ENCODE results near the gene TIRAP.

The TIRAP gene

GRCh38 chr11:126328938-126329643 is 46.2 kb downstream of the TIRAP start (continued):
- TF ChIP-seq POU6F1 (CRISPR knock-in tag; IDR thresholded peaks at IDR 0.05; ENCODE audit: borderline replicate concordance, low read depth) (no peak), PATZ1 (CRISPR knock-in tag; IDR thresholded peaks at IDR 0.05; ENCODE audit: borderline replicate concordance) (no peak), ESRRG (CRISPR knock-in tag; IDR thresholded peaks at IDR 0.05) (no peak), ARNTL (CRISPR knock-in tag; IDR thresholded peaks at IDR 0.05; ENCODE audit: borderline replicate concordance, low read depth) (no peak), ZFP30 (CRISPR knock-in tag; IDR thresholded peaks at IDR 0.05) (no peak)

DNA sequence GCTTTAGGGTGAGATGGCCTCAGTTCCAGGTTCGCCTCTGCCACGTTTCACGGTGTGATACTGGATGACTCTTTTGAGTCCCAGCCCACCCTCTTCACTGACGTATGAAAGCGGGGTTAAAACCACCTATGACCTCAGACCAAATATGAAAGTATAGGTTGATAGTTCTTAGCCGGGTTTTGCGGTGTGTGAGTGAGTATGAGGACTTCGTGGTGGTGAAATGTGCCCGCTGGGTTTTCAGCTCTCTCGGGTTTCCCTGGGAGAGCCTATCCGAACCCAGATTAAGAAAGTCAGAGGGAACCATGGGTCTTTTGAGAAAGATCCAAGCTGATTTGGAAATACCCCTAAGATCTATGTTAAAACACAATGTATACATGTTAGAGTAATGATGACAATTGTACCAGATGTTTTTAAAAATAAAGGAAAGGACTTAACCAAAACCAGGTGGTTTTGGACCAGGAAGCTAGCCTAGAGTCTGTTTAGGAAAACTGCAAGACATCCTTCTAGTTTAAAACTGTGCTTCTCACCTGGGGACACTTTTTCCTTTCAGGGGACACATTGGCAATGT is 46.8 kb downstream of the TIRAP start:
- TF ChIP-seq ISL1 (CRISPR knock-in tag; IDR thresholded peaks at IDR 0.05) (no peak), CREB5 (CRISPR knock-in tag; IDR thresholded peaks at IDR 0.05; ENCODE audit: low read depth) (no peak), RARB (CRISPR knock-in tag; IDR thresholded peaks at IDR 0.05) (no peak), PPARA (CRISPR knock-in tag; IDR thresholded peaks at IDR 0.05; ENCODE audit: borderline replicate concordance) (no peak)
- no peak for ATAC-seq

- ATAC-seq = no peak
- TF ChIP-seq CSRNP3 (CRISPR knock-in tag; IDR thresholded peaks at IDR 0.05) = no peak
- no peak for TF ChIP-seq CREB5 (CRISPR knock-in tag; IDR thresholded peaks at IDR 0.05; ENCODE audit: low read depth)
- no peak for TF ChIP-seq ZNF8 (CRISPR knock-in tag; IDR thresholded peaks at IDR 0.05)
- TF ChIP-seq SNAI2 (CRISPR knock-in tag; IDR thresholded peaks at IDR 0.05) = no peak
- TF ChIP-seq PPARA (CRISPR knock-in tag; IDR thresholded peaks at IDR 0.05; ENCODE audit: borderline replicate concordance) = no peak
- TF ChIP-seq POU6F1 (CRISPR knock-in tag; IDR thresholded peaks at IDR 0.05; ENCODE audit: borderline replicate concordance, low read depth) = no peak
- no peak for TF ChIP-seq RARB (CRISPR knock-in tag; IDR thresholded peaks at IDR 0.05)
- no peak for TF ChIP-seq GLIS3 (CRISPR knock-in tag; IDR thresholded peaks at IDR 0.05)
- no peak for TF ChIP-seq TCF4 (CRISPR knock-in tag; IDR thresholded peaks at IDR 0.05; ENCODE audit: borderline replicate concordance)
- TF ChIP-seq ZNF70 (CRISPR knock-in tag; IDR thresholded peaks at IDR 0.05) = no peak
- no peak for TF ChIP-seq TOX (CRISPR knock-in tag; IDR thresholded peaks at IDR 0.05; ENCODE audit: borderline replicate concordance)
- TF ChIP-seq ZC3H10 (CRISPR knock-in tag; IDR thresholded peaks at IDR 0.05) = no peak
- TF ChIP-seq ESRRG (CRISPR knock-in tag; IDR thresholded peaks at IDR 0.05) = no peak
- TF ChIP-seq PATZ1 (CRISPR knock-in tag; IDR thresholded peaks at IDR 0.05; ENCODE audit: borderline replicate concordance) = no peak
- TF ChIP-seq ISL1 (CRISPR knock-in tag; IDR thresholded peaks at IDR 0.05) = no peak
- TF ChIP-seq ARNTL (CRISPR knock-in tag; IDR thresholded peaks at IDR 0.05; ENCODE audit: borderline replicate concordance, low read depth) = no peak
- TF ChIP-seq ZNF565 (CRISPR knock-in tag; conservative IDR thresholded peaks at IDR 0.05; ENCODE audit: low read depth) = no peak
- TF ChIP-seq, protein P1, sequence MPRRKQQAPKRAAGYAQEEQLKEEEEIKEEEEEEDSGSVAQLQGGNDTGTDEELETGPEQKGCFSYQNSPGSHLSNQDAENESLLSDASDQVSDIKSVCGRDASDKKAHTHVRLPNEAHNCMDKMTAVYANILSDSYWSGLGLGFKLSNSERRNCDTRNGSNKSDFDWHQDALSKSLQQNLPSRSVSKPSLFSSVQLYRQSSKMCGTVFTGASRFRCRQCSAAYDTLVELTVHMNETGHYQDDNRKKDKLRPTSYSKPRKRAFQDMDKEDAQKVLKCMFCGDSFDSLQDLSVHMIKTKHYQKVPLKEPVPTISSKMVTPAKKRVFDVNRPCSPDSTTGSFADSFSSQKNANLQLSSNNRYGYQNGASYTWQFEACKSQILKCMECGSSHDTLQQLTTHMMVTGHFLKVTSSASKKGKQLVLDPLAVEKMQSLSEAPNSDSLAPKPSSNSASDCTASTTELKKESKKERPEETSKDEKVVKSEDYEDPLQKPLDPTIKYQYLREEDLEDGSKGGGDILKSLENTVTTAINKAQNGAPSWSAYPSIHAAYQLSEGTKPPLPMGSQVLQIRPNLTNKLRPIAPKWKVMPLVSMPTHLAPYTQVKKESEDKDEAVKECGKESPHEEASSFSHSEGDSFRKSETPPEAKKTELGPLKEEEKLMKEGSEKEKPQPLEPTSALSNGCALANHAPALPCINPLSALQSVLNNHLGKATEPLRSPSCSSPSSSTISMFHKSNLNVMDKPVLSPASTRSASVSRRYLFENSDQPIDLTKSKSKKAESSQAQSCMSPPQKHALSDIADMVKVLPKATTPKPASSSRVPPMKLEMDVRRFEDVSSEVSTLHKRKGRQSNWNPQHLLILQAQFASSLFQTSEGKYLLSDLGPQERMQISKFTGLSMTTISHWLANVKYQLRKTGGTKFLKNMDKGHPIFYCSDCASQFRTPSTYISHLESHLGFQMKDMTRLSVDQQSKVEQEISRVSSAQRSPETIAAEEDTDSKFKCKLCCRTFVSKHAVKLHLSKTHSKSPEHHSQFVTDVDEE (CRISPR knock-in tag; IDR thresholded peaks at IDR 0.05) = no peak
- TF ChIP-seq ZFP30 (CRISPR knock-in tag; IDR thresholded peaks at IDR 0.05) = no peak
Observed at GRCh38 chr11:126331286-126331685, 48.4 kb downstream of the TIRAP start.

Measured in SK-N-SH treated with all-trans-retinoic acid at 6 μM for 48 hours (cell line).